Retinal pigment epithelial cell (primary cell): ENCODE results near the gene ACSM5.
"Not testable (repeated sequence)": the region's sequence is repeated elsewhere in the genome, so short reads cannot be mapped to it uniquely, and the experiment has no call there.

Experiments
- DNase-seq: peaks from one replicate; pipeline ENCODE4 v3.0.0-alpha.2; 2010; ENCODE audit warnings: low read depth
- H3K4me3 ChIP-seq: 2 replicates; pipeline ENCODE4 v1.5.1; 2011; ENCODE audit warnings: mild to moderate bottlenecking, low read length, control low read depth, moderate library complexity
- TF ChIP-seq, protein P1 (sequence below): conservative IDR thresholded peaks from 2 replicates; pipeline ENCODE4 v1.5.1; 2011; ENCODE audit warnings: low read depth, low read length, control low read depth, inconsistent platforms

The ACSM5 gene

DNA sequence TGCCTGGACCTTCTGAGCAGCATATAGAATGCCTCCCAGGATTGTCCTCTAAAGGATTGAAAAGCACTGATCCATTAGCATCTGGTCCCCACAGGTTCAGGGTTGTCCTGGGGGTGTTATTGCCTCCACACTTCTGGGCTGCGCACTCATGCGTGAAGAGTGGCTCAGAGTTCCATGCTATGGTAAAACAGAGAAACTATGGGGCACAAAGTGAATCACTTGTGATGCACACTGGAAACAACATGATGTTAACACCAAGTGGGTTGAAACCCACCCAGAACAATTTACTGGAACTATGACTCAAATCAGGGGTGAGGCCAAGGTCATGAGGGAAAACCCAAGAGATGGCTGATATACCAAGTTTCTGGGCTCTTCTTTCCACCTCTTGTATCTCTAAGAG is 60.6 kb downstream of the ACSM5 start:
- H3K4me3 ChIP-seq, DNase-seq: not testable (repeated sequence)

DNA sequence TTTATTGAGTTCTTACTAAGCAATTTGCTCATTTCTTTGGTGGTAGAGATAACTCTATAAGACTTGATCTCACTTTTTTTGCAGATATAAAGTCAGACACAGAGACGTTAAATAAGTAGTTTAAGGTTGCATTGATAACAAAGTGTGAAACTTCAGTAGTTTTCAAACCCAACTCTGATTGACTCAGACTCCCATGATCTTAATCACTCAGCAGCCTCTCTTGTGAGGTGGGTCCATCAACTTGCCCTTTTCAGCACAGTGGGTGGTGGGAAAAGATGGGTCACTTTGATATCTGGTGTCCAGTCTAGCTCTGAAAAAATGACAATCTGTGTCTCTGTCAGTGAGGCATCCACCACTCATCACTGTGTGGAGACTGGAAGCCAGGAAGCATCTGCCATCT is 61.4 kb downstream of the ACSM5 start:
- H3K4me3 ChIP-seq, DNase-seq: not testable (repeated sequence)

DNA sequence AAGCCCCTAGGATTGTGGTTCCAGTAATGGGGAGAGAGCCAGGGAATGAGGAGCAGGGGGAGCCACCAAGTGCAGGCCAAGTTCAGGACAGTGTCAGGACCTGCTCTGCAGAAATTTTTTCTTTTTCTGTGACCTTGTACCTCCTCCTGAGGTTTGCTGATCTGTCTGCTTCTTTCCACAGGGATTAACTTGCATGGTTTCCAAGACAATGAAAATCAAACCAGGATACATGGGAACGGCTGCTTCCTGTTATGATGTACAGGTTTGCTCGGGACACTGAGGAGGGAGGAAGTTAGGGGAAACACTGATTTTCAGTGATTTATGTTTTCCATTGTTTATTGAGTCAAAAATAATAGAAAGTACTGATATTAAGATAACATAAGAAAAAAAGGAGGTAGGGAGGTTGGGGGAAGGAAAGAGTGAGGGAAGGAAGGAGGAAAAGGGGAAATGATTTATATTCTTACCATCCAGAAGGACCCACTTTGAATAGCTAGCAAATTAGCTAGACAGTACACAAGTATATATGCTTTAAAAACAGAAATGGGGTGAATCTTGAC is 67.9 kb downstream of the ACSM5 start:
- DNase-seq, H3K4me3 ChIP-seq: not testable (repeated sequence)

DNA sequence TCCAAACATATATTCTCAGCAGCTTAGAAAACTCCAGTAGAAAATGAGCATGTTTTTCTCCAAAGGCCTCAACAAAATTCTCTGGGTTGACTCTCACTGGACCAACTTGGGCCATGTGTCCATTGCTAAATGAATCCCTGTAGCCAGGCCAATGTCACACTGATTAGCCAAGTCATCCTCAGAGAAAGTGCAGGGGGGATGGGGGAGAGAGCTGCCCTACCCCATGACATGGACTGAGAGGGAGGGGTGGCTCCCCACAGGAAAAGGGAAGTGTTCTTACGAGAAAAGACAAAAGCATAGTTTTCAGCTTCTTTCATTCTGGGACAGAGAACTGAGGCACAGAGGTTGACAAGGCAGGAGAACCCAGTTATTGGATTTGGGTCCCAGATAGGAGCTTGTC is 74.7 kb downstream of the ACSM5 start:
- not testable (repeated sequence) for DNase-seq, H3K4me3 ChIP-seq

DNA sequence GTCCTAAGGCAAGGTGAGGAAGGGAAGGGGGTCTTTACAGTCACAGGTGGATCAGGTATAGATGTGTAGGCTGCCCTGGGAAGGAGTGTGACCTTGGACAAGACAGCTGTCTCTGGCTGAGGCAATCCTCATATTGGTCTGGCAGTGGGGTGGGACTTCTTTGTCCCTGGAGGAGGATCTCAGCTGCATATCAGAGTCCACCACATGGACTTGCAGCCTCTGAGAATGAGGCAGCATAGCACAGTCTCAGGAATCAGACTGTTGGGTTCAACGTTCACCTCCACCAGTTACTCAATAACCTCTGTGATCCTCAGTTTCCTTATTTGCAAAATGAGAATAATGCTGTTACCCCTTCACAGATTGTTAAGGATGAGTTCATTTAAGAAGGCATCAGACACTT is 75.4 kb downstream of the ACSM5 start:
- TF ChIP-seq, protein P1, sequence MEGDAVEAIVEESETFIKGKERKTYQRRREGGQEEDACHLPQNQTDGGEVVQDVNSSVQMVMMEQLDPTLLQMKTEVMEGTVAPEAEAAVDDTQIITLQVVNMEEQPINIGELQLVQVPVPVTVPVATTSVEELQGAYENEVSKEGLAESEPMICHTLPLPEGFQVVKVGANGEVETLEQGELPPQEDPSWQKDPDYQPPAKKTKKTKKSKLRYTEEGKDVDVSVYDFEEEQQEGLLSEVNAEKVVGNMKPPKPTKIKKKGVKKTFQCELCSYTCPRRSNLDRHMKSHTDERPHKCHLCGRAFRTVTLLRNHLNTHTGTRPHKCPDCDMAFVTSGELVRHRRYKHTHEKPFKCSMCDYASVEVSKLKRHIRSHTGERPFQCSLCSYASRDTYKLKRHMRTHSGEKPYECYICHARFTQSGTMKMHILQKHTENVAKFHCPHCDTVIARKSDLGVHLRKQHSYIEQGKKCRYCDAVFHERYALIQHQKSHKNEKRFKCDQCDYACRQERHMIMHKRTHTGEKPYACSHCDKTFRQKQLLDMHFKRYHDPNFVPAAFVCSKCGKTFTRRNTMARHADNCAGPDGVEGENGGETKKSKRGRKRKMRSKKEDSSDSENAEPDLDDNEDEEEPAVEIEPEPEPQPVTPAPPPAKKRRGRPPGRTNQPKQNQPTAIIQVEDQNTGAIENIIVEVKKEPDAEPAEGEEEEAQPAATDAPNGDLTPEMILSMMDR: no peak

DNA sequence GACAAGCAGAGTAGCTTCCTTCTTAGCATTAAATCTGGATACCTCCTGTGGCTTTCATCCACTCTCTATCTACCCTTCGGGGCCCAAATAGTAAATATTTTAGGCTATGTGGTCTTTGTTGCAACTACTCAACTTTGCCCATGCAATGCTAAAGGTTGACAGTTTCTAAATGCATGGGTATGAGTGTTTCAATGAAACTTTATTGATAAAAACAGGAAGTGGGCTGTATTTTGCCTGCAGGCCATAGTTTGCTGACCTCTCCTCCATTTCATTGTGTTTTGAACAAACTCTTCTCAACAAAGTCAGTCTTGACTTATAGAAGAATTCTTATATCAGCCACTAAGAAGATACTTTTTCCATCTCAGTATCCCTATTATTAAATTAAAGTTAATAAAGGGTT is 76.1 kb downstream of the ACSM5 start:
- no peak overlapping the region for H3K4me3 ChIP-seq
- DNase-seq: no peak
- TF ChIP-seq, protein P1: no peak

More for the DNA sequence above, 75.4 kb downstream of the ACSM5 start:
- H3K4me3 ChIP-seq: no peak overlapping the region
- DNase-seq: no peak
